ENCODE results near the gene GHR. TPM values are rescaled to one million over a fixed set of nuclear protein-coding genes. Genes with fewer than 3 reads are reported as not detected.

Gene GHR
- total RNA-seq (not detected), polyA plus RNA-seq (not detected), total RNA-seq (0 to 0.25 (median 0) reads per million in 6 experiments)

GRCh38 chr5:42423285-42424165 lies at the start of gene GHR:
GHR (plus strand) TSS chr5:42423439; CDS start chr5:42565875, 142,436 bp downstream.
- POLR2A ChIA-PET = no interaction called here
- DNase-seq = no peak
- H3K36me3 Mint-ChIP-seq = no peaks in the 10 kb centered on the region
- H3K4me1 Mint-ChIP-seq = no peaks in the 10 kb centered on the region
- H3K9me3 Mint-ChIP-seq = peaks cover 0 to 12% (median 0%) of the 10 kb centered on the region in 9 donors
- peak within 1 kb of the TSS in 1 of 10 donors; percentile 11 for H3K4me3 Mint-ChIP-seq
- H3K27me3 Mint-ChIP-seq = peaks cover 18 to 31% (median 24%) of the 10 kb centered on the region in 5 donors
- ATAC-seq = no peak
- H3K27ac Mint-ChIP-seq = no peak within 1 kb of the TSS

GRCh38 chr5:42374679-42375273 lies 48.5 kb upstream of the GHR start:
- Mint-ChIP-seq H3K4me1 (no peaks in the 10 kb centered on the region), H3K36me3 (peaks cover 0 to 1% (median 0%) of the 10 kb centered on the region in 3 donors), H3K27ac (no peak overlapping the region), H3K9me3 (peaks cover 2 to 19% (median 7%) of the 10 kb centered on the region in 9 donors), H3K27me3 (no peaks in the 10 kb centered on the region), H3K4me3 (no peak overlapping the region)
- no peak for DNase-seq
- ATAC-seq = no peak
- POLR2A ChIA-PET = no interaction called here

DNA sequence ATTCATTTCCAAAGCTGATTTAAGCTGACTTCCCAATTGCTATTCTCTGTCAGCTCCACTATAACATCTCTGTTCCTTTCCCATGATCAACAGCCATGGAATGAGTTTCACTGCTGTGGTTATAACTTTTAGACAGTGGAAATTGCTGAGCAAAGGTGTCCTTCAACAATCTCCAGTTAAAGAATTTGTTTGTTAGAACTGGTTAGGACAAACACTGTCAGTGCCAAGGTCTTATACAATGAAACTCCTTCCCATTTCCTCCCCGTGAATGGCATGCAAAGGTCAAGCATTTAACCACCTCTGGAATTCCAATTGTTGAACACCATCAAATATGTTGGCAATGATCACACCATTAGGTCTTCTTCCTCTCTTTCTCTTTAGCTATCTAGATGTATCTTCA lies 45.7 kb upstream of the GHR start:
- Mint-ChIP-seq H3K36me3 (peaks cover 0 to 1% (median 0%) of the 10 kb centered on the region in 3 donors), H3K27me3 (peaks cover 0 to 2% (median 0%) of the 10 kb centered on the region in 5 donors), H3K9me3 (peaks cover 0 to 19% (median 7%) of the 10 kb centered on the region in 9 donors), H3K4me3 (no peak overlapping the region), H3K27ac (no peak overlapping the region), H3K4me1 (no peaks in the 10 kb centered on the region)
- no peak for ATAC-seq
- POLR2A ChIA-PET = no interaction called here
- DNase-seq = no peak

DNA sequence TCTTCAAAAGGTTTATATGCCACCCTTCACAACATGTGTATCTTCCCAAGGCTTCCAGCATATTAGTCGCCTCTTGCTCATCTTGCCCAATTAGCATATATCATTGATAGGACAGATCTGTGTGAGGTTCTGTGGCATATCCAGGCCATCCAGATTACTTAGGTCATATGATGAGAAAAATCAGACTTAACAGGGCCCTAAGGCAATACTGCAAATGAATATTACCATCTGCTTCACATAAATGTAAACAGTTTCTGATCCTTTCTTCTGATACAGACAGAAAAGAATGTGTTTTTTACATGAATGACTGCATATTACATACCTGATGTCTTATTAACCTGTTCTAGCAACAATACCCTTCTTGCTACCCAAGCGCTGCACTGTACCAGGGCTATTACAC lies 41.3 kb upstream of the GHR start:
- DNase-seq = no peak
- Mint-ChIP-seq H3K27ac (no peak overlapping the region), H3K36me3 (no peaks in the 10 kb centered on the region)

DNA sequence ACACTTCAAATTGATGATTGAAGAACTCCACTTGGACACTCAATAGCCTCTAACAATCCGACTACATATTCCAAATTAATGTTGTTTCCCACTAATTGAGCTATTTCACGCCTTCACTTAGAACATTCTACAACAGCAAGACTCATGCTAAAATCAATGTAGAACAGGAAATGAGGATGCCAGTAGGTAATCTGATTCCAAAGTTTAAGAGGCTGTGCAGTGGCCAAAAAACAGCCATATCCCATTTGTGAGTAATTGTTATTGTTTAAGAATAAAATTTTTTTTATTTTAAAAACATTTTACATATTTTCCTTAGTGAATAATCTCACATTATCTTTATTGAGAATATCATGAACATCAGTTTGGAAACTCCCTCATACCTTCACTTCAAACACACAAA lies 35.7 kb upstream of the GHR start:
- no peak for ATAC-seq
- no peak for DNase-seq
- Mint-ChIP-seq H3K27me3 (peaks cover 0 to 4% (median 0%) of the 10 kb centered on the region in 5 donors), H3K4me3 (no peak overlapping the region), H3K36me3 (no peaks in the 10 kb centered on the region), H3K4me1 (no peaks in the 10 kb centered on the region), H3K9me3 (peaks cover 0 to 10% (median 5%) of the 10 kb centered on the region in 9 donors), H3K27ac (no peak overlapping the region)
- POLR2A ChIA-PET = no interaction called here

More for the DNA sequence above, 41.3 kb upstream of the GHR start:
- no peak for ATAC-seq
- H3K4me3 Mint-ChIP-seq = no peak overlapping the region
- peaks cover 0 to 6% (median 0%) of the 10 kb centered on the region in 5 donors for H3K27me3 Mint-ChIP-seq
- no peaks in the 10 kb centered on the region for H3K4me1 Mint-ChIP-seq
- POLR2A ChIA-PET = no interaction called here
- H3K9me3 Mint-ChIP-seq = peaks cover 0 to 3% (median 0%) of the 10 kb centered on the region in 9 donors

DNA sequence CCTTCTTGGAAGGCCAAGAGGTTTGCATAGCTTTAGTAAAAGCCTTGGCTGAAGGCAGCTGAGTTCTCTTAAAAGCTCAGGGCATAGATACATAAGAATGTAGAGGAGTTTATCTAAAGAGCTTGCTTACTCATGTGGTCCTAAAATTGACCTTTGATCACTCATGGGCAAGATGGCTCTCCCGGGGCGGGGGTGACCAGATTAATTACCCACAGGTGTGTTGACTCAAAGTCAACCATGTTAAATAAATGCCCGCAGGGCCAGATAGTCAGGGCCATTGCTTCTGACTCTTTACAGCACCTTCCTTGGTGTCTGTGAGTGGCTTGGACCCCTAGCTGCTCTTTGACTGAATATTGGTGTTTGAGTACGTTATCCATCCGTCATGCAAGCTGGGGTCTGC lies 33.1 kb upstream of the GHR start:
- Mint-ChIP-seq H3K9me3 (peaks cover 6 to 21% (median 13%) of the 10 kb centered on the region in 9 donors), H3K36me3 (peaks cover 0 to 7% (median 0%) of the 10 kb centered on the region in 3 donors), H3K4me3 (no peak overlapping the region), H3K27me3 (peaks cover 0 to 1% (median 0%) of the 10 kb centered on the region in 5 donors), H3K4me1 (no peaks in the 10 kb centered on the region), H3K27ac (peak overlapping the region in 1 of 10 donors; percentile 72)
- no peak for ATAC-seq
- no peak for DNase-seq
- POLR2A ChIA-PET = no interaction called here

GRCh38 chr5:42392917-42393316 lies 30.3 kb upstream of the GHR start:
- DNase-seq (no peak), ATAC-seq (no peak)
- Mint-ChIP-seq H3K27me3 (peaks cover 0 to 3% (median 1%) of the 10 kb centered on the region in 5 donors), H3K9me3 (peaks cover 6 to 23% (median 15%) of the 10 kb centered on the region in 9 donors), H3K4me1 (no peaks in the 10 kb centered on the region), H3K27ac (no peak overlapping the region), H3K36me3 (peaks cover 0 to 12% (median 0%) of the 10 kb centered on the region in 3 donors), H3K4me3 (no peak overlapping the region)
- POLR2A ChIA-PET = no interaction called here

GRCh38 chr5:42396111-42396510 lies 27.1 kb upstream of the GHR start:
- peaks cover 0 to 3% (median 1%) of the 10 kb centered on the region in 5 donors for H3K27me3 Mint-ChIP-seq
- no peak overlapping the region for H3K4me3 Mint-ChIP-seq

GRCh38 chr5:42397267-42397666 lies 26.0 kb upstream of the GHR start:
- Mint-ChIP-seq H3K9me3 (peaks cover 0 to 23% (median 8%) of the 10 kb centered on the region in 9 donors), H3K27me3 (peaks cover 0 to 3% (median 0%) of the 10 kb centered on the region in 5 donors), H3K36me3 (peaks cover 0 to 12% (median 0%) of the 10 kb centered on the region in 3 donors), H3K4me3 (no peak overlapping the region), H3K27ac (no peak overlapping the region), H3K4me1 (no peaks in the 10 kb centered on the region)
- POLR2A ChIA-PET = no interaction called here
- DNase-seq (no peak), ATAC-seq (no peak)

More at GRCh38 chr5:42396111-42396510, 27.1 kb upstream of the GHR start:
- ATAC-seq = no peak
- peaks cover 0 to 23% (median 10%) of the 10 kb centered on the region in 9 donors for H3K9me3 Mint-ChIP-seq
- DNase-seq = no peak
- H3K27ac Mint-ChIP-seq = no peak overlapping the region
- H3K36me3 Mint-ChIP-seq = peaks cover 0 to 12% (median 0%) of the 10 kb centered on the region in 3 donors
- H3K4me1 Mint-ChIP-seq = no peaks in the 10 kb centered on the region
- POLR2A ChIA-PET = no interaction called here

- ATAC-seq = no peak
- Mint-ChIP-seq H3K36me3 (peaks cover 0 to 5% (median 0%) of the 10 kb centered on the region in 3 donors), H3K9me3 (peaks cover 0 to 8% (median 0%) of the 10 kb centered on the region in 9 donors), H3K4me1 (no peaks in the 10 kb centered on the region), H3K4me3 (no peak overlapping the region), H3K27me3 (peaks cover 0 to 3% (median 0%) of the 10 kb centered on the region in 5 donors), H3K27ac (no peak overlapping the region)
- POLR2A ChIA-PET = no interaction called here
- no peak for DNase-seq
Measured at GRCh38 chr5:42399702-42400101, 23.5 kb upstream of the GHR start.

DNA sequence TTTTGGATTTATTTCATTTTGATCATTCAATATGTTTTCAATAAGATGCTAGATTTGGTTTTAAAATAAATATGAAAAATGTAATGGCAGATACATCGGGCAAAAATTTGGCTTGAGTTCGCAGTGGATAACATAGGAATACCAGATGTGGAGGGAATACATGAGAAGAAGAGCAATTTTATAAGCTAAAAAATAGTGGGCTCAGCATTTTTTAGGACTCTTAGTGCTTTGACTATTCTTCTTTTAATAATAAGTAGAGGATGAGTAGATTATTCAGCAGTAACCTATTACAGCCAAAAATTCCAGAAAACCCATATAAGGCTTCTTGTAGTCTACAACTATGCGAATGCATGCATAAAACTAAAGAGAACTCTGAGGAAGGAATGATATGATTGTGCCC lies 22.8 kb upstream of the GHR start:
- Mint-ChIP-seq H3K9me3 (peaks cover 0 to 3% (median 0%) of the 10 kb centered on the region in 9 donors), H3K4me3 (no peak overlapping the region), H3K27me3 (peaks cover 0 to 3% (median 0%) of the 10 kb centered on the region in 5 donors), H3K36me3 (peaks cover 0 to 2% (median 0%) of the 10 kb centered on the region in 3 donors), H3K27ac (no peak overlapping the region), H3K4me1 (no peaks in the 10 kb centered on the region)
- POLR2A ChIA-PET = no interaction called here
- no peak for ATAC-seq
- no peak for DNase-seq

GRCh38 chr5:42403236-42403635 lies 20.0 kb upstream of the GHR start:
- Mint-ChIP-seq H3K36me3 (no peaks in the 10 kb centered on the region), H3K4me3 (no peak overlapping the region), H3K9me3 (no peaks in the 10 kb centered on the region), H3K27me3 (no peaks in the 10 kb centered on the region), H3K4me1 (no peaks in the 10 kb centered on the region), H3K27ac (no peak overlapping the region)
- ATAC-seq (no peak), DNase-seq (no peak)
- POLR2A ChIA-PET = no interaction called here

DNA sequence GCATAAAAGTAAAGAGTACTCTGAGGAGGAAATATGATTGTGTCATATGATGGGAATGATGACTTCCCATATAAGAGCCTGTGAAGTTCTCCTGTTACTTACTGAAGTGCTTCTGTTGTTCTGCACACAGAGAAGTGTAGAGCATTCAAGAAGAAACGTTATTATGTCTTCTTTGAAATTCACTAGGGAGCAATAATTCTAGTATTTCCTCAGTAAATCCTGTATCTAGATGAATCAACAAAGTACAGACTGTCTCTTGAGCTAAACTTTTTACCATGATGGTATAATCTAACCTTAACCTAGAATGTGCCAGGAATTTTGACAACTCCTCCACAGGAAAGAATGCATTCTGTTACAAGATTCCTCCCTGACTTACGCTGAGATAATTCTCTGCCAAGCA lies 18.9 kb upstream of the GHR start:
- Mint-ChIP-seq H3K27me3 (no peaks in the 10 kb centered on the region), H3K4me1 (no peaks in the 10 kb centered on the region), H3K4me3 (no peak overlapping the region), H3K9me3 (no peaks in the 10 kb centered on the region), H3K36me3 (no peaks in the 10 kb centered on the region), H3K27ac (no peak overlapping the region)
- DNase-seq (no peak), ATAC-seq (no peak)
- POLR2A ChIA-PET = no interaction called here
